ENCODE results near the gene SLMAP.

SLMAP gene

GRCh38 chr3:57749542-57749941, 6.6 kb upstream of the SLMAP start:
- TF ChIP-seq CTCF (IDR thresholded peaks at IDR 0.05; ENCODE audit: low read length, missing control alignments) = no peak
- H3K4me3 ChIP-seq (replicated peaks; ENCODE audit: low read depth, low read length) = no peak overlapping the region
- DNase-seq (ENCODE audit: low read depth) = no peak

- peak; percentile 28 for DNase-seq (ENCODE audit: low read depth)
- H3K4me3 ChIP-seq (replicated peaks; ENCODE audit: low read depth, low read length) = no peak overlapping the region
- TF ChIP-seq CTCF (IDR thresholded peaks at IDR 0.05; ENCODE audit: low read length, missing control alignments) = no peak
These were observed 3.8 kb upstream of the SLMAP start for GRCh38 chr3:57752307-57752706.

- DNase-seq (ENCODE audit: low read depth) = no peak
- no peak overlapping the region for H3K4me3 ChIP-seq (replicated peaks; ENCODE audit: low read depth, low read length)
- no peak for TF ChIP-seq CTCF (IDR thresholded peaks at IDR 0.05; ENCODE audit: low read length, missing control alignments)
These were observed 3.1 kb upstream of the SLMAP start for GRCh38 chr3:57753016-57753415.

GRCh38 chr3:57755368-57755675, 787 bp upstream of the SLMAP start:
- TF ChIP-seq CTCF (IDR thresholded peaks at IDR 0.05; ENCODE audit: low read length, missing control alignments) = peak; percentile 23
- DNase-seq (ENCODE audit: low read depth) = peak; percentile 64
- H3K4me3 ChIP-seq (replicated peaks; ENCODE audit: low read depth, low read length) = peak overlapping the region; percentile 81

- TF ChIP-seq CTCF (IDR thresholded peaks at IDR 0.05; ENCODE audit: low read length, missing control alignments) = no peak
- DNase-seq (ENCODE audit: low read depth) = peak; percentile 62
- H3K4me3 ChIP-seq (replicated peaks; ENCODE audit: low read depth, low read length) = peak overlapping the region; percentile 81
These were observed 656 bp downstream of the SLMAP start for GRCh38 chr3:57756528-57757401.

GRCh38 chr3:57757642-57758297, 1.7 kb downstream of the SLMAP start:
- TF ChIP-seq CTCF (IDR thresholded peaks at IDR 0.05; ENCODE audit: low read length, missing control alignments) = no peak
- DNase-seq (ENCODE audit: low read depth) = peak; percentile 22
- peak overlapping the region; percentile 81 for H3K4me3 ChIP-seq (replicated peaks; ENCODE audit: low read depth, low read length)

All from fibroblast of pulmonary artery (primary cell).